Measurements from ENCODE around the gene ZNF473.

GRCh38 chr19:50000038-50000840, 25.6 kb upstream of the ZNF473 start:
- TF ChIP-seq CTCF (conservative IDR thresholded peaks at IDR 0.05) (no peak), EZH2 (IDR thresholded peaks at IDR 0.05; ENCODE audit: low read depth) (no peak)

All from PC-9 (cell line).